GM06990 (cell line): ENCODE measurements around the gene KIAA1755.

Experiments
- DNase-seq: peaks from one replicate; pipeline ENCODE4 v3.0.0-alpha.2; 2011; ENCODE audit not compliant: insufficient read length; ENCODE audit errors: extremely low read depth
- H3K27me3 ChIP-seq: replicated peaks from 2 replicates; pipeline ENCODE4 v1.6.0; 2011; ENCODE audit warnings: low read length; ENCODE audit not compliant: control insufficient read depth, insufficient read depth
- H3K36me3 ChIP-seq: 2 replicates; pipeline ENCODE4 v1.5.1; 2011; ENCODE audit warnings: low read length; ENCODE audit not compliant: control insufficient read depth, insufficient read depth
- H3K4me3 ChIP-seq: replicated peaks from 2 replicates; pipeline ENCODE4 v1.5.1; 2011; ENCODE audit warnings: low read depth, mild to moderate bottlenecking, control low read depth, low read length
- CTCF ChIP-seq: IDR thresholded peaks from 2 replicates; pipeline ENCODE4 v1.5.1; 2011; ENCODE audit warnings: low read length, control low read depth, mild to moderate bottlenecking, inconsistent platforms; ENCODE audit not compliant: insufficient read depth, poor library complexity, severe bottlenecking

Gene KIAA1755

GRCh38 chr20:38186788-38187221, 73.7 kb downstream of the KIAA1755 start:
- TF ChIP-seq CTCF: no peak
- Histone ChIP-seq H3K27me3 (no peaks in the 10 kb centered on the region; the same call in 1 of the 2 replicates), H3K36me3 (no peaks in the 10 kb centered on the region), H3K4me3 (no peak overlapping the region)
- DNase-seq: no peak

GRCh38 chr20:38184101-38184500, 76.4 kb downstream of the KIAA1755 start:
- TF ChIP-seq CTCF: no peak
- Histone ChIP-seq H3K36me3 (no peaks in the 10 kb centered on the region), H3K27me3 (no peaks in the 10 kb centered on the region; the same call in 1 of the 2 replicates), H3K4me3 (no peak overlapping the region)
- DNase-seq: no peak

GRCh38 chr20:38181971-38182370, 78.6 kb downstream of the KIAA1755 start:
- Histone ChIP-seq H3K27me3 (no peaks in the 10 kb centered on the region), H3K36me3 (no peaks in the 10 kb centered on the region), H3K4me3 (no peak overlapping the region)
- TF ChIP-seq CTCF: no peak
- DNase-seq: no peak

GRCh38 chr20:38181207-38181801, 79.2 kb downstream of the KIAA1755 start:
- DNase-seq: peak; percentile 38
- H3K27me3 ChIP-seq: no peaks in the 10 kb centered on the region
- no peaks in the 10 kb centered on the region for H3K36me3 ChIP-seq
- no peak for TF ChIP-seq CTCF
- no peak overlapping the region for H3K4me3 ChIP-seq

- no peak for DNase-seq
- no peak for TF ChIP-seq CTCF
- Histone ChIP-seq H3K27me3 (no peaks in the 10 kb centered on the region), H3K36me3 (no peaks in the 10 kb centered on the region), H3K4me3 (no peak overlapping the region)
Observed at GRCh38 chr20:38180781-38181180, 79.8 kb downstream of the KIAA1755 start.

- Histone ChIP-seq H3K27me3 (no peaks in the 10 kb centered on the region), H3K4me3 (no peak overlapping the region), H3K36me3 (no peaks in the 10 kb centered on the region)
- DNase-seq: no peak
- TF ChIP-seq CTCF: no peak
Observed at GRCh38 chr20:38179846-38180245, 80.7 kb downstream of the KIAA1755 start.
